Breast epithelium (tissue), 3 donors: Measurements from ENCODE around the gene LIMCH1.

Experiments used
- CTCF ChIP-seq, 3 donors: fragments of 450-650 bp; IDR thresholded peaks; one replicate each; pipeline ENCODE4 v1.5.1; 2016 to 2017; ENCODE audit warnings: antibody characterized with exemption in 3 of 3, mild to moderate bottlenecking in 3 of 3, moderate library complexity in 3 of 3
- POLR2AphosphoS5 ChIP-seq, 3 donors: sonication (generic); formaldehyde crosslinking; IDR thresholded peaks; one replicate each; pipeline ENCODE4 v1.6.1; 2017; ENCODE audit warnings: antibody characterized with exemption in 3 of 3

GRCh38 chr4:41727861-41728572, 190.1 kb downstream of the LIMCH1 start:
- TF ChIP-seq CTCF (IDR thresholded peaks at IDR 0.05) (no peak), POLR2AphosphoS5 (IDR thresholded peaks at IDR 0.05) (no peak)
